MM.1S (cell line): Measurements from ENCODE around the gene FETUB.

Experiments
- EZH2phosphoT487 ChIP-seq: fragments of 300-600 bp; sonication (generic); IDR thresholded peaks from 2 replicates; pipeline ENCODE4 v1.6.1; 2018; ENCODE audit warnings: antibody characterized with exemption, low read length
- TF ChIP-seq, protein P1 (sequence below): fragments of 300-600 bp; sonication (generic); IDR thresholded peaks from 2 replicates; pipeline ENCODE4 v1.5.1; 2016; ENCODE audit warnings: antibody characterized with exemption, low read length, mixed read lengths

DNA sequence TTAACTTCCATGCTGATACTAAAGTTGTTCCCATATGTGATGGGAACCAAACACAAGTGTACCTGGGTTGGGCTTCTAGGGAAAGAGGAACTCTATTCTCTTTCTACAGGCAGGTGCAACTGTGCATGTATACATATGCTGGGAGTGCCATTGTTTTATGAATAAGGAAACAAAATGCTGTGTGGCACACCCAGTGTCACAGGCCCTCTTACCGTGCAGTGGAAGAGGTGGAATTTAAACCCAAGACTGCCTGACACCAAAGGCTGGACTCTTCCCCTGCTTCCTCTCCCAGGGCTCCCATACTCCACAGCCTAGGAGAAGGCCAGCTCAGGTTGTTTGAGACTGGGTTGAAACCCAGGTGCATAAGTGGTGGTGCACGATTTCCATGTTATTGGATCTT is 1.9 kb upstream of the FETUB start:
- TF ChIP-seq, protein P1, sequence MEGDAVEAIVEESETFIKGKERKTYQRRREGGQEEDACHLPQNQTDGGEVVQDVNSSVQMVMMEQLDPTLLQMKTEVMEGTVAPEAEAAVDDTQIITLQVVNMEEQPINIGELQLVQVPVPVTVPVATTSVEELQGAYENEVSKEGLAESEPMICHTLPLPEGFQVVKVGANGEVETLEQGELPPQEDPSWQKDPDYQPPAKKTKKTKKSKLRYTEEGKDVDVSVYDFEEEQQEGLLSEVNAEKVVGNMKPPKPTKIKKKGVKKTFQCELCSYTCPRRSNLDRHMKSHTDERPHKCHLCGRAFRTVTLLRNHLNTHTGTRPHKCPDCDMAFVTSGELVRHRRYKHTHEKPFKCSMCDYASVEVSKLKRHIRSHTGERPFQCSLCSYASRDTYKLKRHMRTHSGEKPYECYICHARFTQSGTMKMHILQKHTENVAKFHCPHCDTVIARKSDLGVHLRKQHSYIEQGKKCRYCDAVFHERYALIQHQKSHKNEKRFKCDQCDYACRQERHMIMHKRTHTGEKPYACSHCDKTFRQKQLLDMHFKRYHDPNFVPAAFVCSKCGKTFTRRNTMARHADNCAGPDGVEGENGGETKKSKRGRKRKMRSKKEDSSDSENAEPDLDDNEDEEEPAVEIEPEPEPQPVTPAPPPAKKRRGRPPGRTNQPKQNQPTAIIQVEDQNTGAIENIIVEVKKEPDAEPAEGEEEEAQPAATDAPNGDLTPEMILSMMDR, result no peak
- no peak for TF ChIP-seq EZH2phosphoT487
